ENCODE measurements around the gene UBTD1.
A peak's percentile ranks its signal among the peaks of the same experiment; 100 is the strongest.

The UBTD1 gene

GRCh38 chr10:97584798-97585438 lies 86.2 kb downstream of the UBTD1 start:
- no peak for DNase-seq (ENCODE audit: low spot score)

DNA sequence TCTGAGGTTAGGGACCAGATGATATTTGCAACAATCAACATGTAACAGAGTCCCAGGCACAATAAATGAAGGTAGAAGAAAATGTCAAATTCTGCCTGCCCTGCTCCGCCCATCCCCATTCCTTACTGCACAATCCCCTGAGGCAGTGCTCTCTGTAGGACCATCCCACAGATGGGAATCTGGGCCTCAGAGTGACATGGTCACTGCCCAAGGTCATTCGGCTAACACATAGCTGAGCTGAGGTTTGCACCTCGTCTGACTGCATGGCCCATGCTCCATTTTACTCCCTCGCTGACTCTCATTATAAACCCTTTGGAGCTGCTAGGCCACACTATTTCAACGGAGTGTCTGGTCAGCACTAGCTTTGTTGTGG lies 86.7 kb downstream of the UBTD1 start:
- DNase-seq (ENCODE audit: low spot score): no peak

DNA sequence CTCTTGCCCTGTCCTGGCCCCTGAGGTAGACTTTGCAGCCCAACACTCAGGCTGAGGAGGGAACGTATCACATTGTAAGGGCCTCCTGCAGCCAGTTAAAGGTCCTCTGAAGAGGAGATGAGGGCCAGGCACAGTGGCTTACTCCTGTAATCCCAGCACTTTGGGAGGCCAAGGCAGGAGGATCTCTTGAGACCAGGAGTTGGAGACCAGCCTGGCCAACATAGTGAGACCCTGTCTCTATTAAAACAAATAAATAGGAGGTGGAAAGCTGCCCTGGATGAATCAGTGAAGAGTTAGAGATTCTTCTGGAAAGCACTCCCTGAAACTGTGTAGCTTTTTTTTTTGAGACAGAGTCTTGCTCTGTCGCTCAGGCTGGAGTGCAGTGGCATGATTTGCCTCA lies 88.5 kb downstream of the UBTD1 start:
- no peak for DNase-seq (ENCODE audit: low spot score)

DNA sequence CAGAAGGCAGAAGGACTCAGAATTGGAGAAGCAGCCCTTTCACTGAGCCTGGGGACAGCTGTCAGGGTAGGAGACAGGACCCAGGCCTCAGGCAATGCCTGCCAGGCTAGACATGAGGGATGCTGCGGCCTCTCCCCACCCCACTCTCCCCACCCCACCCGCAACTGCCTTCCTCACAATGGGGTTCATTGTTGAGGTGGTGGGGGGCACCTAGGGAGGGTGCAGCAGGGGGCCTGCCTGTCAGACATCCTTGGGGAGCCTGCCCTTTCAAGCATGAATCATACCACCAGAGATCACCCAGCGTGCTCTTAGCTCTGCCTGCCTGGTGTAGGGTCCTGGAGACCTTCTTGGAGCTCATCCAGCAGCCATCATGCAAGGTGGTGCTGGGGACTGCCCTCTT lies 90.8 kb downstream of the UBTD1 start, which contains the start of gene C10orf62:
Gene C10orf62 (plus strand): TSS at position 243 of the 400 bp plus-strand sequence. CDS start 177 bp downstream, outside the sequence.
- no peak for DNase-seq (ENCODE audit: low spot score)

GRCh38 chr10:97590082-97590747 lies 91.5 kb downstream of the UBTD1 start:
- DNase-seq (ENCODE audit: low spot score): no peak

- no peak for DNase-seq (ENCODE audit: low spot score)
Observed at GRCh38 chr10:97590748-97591495, 92.2 kb downstream of the UBTD1 start.

DNA sequence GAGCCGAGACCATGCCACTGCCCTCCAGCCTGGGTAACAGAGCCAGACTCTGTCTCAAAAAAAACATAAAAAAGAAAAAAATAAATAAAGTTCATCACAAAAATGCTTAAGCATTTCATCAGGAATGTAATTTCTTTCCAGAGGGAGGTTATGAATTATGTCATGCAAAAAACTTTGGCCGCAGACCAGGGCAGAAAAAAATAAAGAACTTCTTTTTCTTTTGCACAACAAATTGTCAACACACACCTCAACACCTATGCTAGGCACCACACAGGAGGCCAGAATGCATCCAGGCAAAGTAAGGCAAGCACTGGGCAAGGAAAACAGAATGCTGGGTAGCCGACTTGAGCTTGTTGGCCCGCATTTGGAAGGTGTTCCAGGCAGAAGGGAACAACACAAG lies 94.7 kb downstream of the UBTD1 start:
- no peak for DNase-seq (ENCODE audit: low spot score)

GRCh38 chr10:97596101-97597082 lies 97.7 kb downstream of the UBTD1 start:
- DNase-seq (ENCODE audit: low spot score): no peak

- peak; percentile 23 for DNase-seq (ENCODE audit: low spot score)
Observed at GRCh38 chr10:97597778-97598177, 99.1 kb downstream of the UBTD1 start.

- DNase-seq (ENCODE audit: low spot score): no peak
Observed at GRCh38 chr10:97598407-97599271, 99.9 kb downstream of the UBTD1 start.

DNA sequence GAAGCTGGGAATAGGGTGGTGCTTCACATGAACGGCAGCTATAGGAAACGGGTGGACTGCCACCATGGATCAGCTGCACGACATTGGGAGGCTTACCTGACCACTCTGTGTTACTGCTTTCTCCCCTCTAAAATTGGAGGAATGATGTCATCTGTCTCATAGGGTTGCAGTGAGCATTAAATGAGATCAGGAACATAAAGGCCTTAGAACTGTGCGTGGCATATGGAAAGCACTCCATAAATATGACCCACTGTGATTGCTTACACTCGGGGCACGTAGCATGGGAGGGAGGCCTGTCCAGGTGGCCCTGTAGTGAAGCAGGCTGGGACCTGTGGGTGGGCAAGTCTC lies 100.5 kb downstream of the UBTD1 start:
- DNase-seq (ENCODE audit: low spot score): no peak

DNA sequence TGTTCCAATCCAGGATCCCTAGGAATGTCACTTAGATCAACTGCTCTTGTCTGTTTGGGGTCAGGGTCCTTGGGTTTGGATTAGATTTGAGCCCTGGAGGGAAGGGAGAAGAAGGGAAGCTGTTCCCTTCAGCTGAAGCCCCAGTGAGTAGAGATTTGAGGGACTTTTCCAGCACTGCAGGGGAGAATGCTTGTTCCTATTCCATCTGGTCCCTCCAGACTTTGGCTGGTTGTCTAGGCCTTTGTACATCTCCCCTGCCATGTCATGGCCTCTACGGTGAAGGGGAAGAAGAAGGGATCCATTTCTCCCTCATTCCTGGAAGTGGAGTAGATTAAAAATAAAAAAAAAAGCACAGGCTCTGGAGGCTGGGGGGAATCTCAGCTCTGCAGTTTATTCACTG lies 101.9 kb downstream of the UBTD1 start:
- no peak for DNase-seq (ENCODE audit: low spot score)

GRCh38 chr10:97601268-97602215 lies 102.8 kb downstream of the UBTD1 start:
- no peak for DNase-seq (ENCODE audit: low spot score)

DNA sequence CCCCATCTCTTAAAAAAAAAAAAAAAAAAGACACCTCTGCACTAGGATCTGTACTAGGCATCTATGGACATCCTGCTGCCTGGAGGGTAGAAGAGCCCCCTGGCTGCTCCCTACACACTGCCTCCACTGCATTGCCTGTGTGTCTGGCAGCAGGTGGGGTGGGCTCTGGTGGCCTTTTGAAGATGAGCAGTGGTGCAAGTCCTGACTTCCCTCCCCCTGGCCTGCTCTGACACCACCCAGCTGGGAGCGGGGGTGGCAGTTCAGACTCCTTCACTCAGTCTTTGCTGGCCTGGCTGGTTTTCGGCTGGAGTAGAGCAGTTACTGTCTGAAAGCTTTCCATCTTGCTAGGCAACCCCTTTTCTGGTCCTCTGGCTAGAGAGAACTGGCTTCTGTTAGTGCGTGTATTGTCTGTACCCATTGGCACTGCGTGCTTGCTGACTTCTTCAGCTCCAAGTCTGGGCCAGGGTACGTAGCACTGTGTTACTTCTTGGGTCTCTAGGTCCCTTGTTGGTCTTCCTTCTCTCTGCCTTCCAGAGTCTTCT lies 108.4 kb downstream of the UBTD1 start:
- no peak for DNase-seq (ENCODE audit: low spot score)

DNA sequence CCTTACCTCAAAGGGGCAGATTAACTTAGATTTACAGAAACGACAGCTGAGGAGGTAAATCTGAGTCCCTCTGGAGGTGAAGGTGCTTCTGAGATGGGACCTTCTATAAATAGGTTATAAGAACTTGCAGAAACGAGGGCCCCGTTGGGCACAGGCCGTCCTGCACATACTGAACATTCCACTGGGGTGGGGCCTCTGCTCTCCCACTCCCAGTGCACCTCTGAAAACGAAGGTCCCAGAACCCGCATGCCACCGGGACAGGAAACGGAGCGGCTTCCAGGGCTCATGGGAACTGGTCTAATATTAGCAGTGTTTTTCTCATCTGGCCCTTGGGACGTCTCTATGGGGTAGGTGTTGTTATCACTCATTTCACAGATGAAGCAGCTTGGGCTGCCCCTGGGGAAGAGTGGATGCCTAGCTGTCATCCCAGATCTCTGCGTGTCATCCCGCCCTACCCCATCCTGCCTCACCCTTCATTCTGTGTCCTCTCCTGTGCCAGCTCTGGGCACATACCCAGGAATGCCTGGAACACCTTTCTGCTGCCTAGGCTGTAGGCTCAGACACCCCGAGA lies 110.4 kb downstream of the UBTD1 start:
- no peak for DNase-seq (ENCODE audit: low spot score)

DNA sequence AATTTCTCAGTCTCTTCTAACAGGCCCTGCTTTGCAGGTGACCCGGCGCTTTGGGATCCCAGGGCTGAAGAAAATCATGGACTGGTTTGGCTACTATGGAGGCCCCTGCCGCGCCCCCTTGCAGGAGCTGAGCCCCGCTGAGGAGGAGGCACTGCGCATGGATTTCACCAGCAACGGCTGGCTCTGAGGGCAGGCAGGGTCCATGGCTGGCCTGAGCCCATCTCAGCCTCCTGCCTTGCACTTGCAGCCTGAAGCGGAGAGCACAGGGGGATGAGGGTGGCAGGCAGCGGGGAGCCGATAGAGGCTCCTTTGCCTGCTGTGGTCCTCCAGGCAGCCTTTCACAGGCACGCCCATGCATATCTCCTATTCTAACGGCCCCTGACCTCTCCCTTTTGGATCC lies 112.7 kb downstream of the UBTD1 start:
- DNase-seq (ENCODE audit: low spot score): no peak

DNA sequence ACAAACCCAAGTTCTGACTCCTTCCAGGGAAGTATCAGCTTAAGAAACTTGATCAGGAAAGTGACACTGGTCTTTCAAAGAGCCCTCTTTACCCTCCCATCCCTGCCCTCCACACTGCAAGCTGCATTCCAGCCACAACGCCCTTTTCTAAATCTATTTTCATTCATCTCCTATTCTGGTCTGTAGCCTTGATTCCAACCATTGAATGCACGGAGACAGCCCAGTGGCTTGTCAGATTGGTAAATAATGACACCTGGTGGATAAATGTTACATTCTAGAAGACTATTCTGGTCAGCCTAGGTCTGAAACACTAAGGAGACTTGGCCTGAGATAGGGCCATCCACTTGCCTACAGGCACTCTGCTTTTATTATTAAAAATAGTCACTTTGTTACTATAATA lies 113.7 kb downstream of the UBTD1 start:
- DNase-seq (ENCODE audit: low spot score): peak; percentile 44

DNA sequence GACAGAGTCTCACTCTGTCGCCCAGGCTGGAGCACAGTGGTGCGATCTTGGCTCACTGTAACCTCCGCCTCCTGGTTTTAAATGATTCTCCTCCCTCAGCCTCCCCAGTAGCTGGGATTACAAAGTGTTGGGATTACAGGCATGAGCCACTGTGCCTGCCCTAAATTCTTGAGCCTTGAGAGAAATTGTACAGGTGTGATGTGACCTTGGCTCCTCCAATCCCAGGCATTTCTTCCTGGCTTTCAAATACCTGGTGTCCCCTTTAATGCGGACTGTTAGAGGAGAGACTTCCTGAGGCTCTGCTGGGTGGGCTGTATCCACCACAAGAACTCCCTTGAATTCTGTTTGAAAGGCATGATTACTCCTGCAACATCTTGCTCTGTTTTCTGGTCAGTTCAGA lies 119.6 kb downstream of the UBTD1 start:
- no peak for DNase-seq (ENCODE audit: low spot score)

- no peak for DNase-seq (ENCODE audit: low spot score)
Observed at GRCh38 chr10:97618733-97619132, 120.0 kb downstream of the UBTD1 start.

Data from hematopoietic multipotent progenitor cell treated with erythropoietin and hydrocortisone succinate and interleukin-3 and kit ligand, for 17 days (in vitro differentiated cells).